ENCODE data around the gene METTL16.
"Not testable (repeated sequence)": the region's sequence is repeated elsewhere in the genome, so short reads cannot be mapped to it uniquely, and the experiment has no call there.

GRCh38 chr17:2507015-2507414 lies 4.7 kb downstream of the METTL16 start:
- TF ChIP-seq POLR2AphosphoS5, EP300 (IDR thresholded peaks at IDR 0.05): not testable (repeated sequence)
